GM12878 (cell line): ENCODE measurements around the gene MCTP2. TPM values are rescaled to one million over a fixed set of nuclear protein-coding genes. Genes with fewer than 3 reads are reported as not detected.

Experiments used
- ATAC-seq: fragments of 200-7000 bp; cut with Tn5 transposase; 3 replicates; pipeline ENCODE4 v1.9.1; 2020; ENCODE audit warnings: mild to moderate bottlenecking, moderate library complexity
- BruUV-seq: library from RNA; stranded (reverse); fragments of 400-500 nt; replicated peaks from 2 replicates; lab custom pipeline; 2021; lab: Mats Ljungman, UMichigan
- CTCF ChIA-PET: fragments of 300-600 bp; sonication (Branson Sonifier 250); formaldehyde crosslinking; extraction: SDS; loops from one replicate; lab custom pipeline; 2021; ENCODE audit warnings: inconsistent platforms; lab: Yijun Ruan, JAX
- POLR2A ChIA-PET: fragments of 350-600 bp; formaldehyde crosslinking; extraction: SDS; loops from one replicate; lab custom pipeline; 2021; ENCODE audit warnings: inconsistent platforms; lab: Charles Lee
- RAD21 ChIA-PET: fragments of 300-600 bp; sonication (Branson Sonifier 250); formaldehyde crosslinking; loops from one replicate; lab custom pipeline; 2023; ENCODE audit warnings: antibody characterized with exemption; ENCODE audit not compliant: unreplicated experiment; lab: Charles Lee
- SMC1A ChIA-PET: fragments of 300-600 bp; sonication (Branson Sonifier 250); formaldehyde crosslinking; loops from one replicate; lab custom pipeline; 2023; ENCODE audit not compliant: unreplicated experiment, uncharacterized antibody; lab: Charles Lee
- DNase-seq: peaks from one replicate; pipeline ENCODE4 v3.0.0-alpha.2; 2011; ENCODE audit warnings: low read depth, low spot score
- FAIRE-seq: peaks from 3 replicates; lab custom pipeline; 2011; peaks lifted over from hg19 to GRCh38; lab: Jason Lieb, UNC
- H2AFZ ChIP-seq: 2 replicates; pipeline ENCODE4 v1.6.0; 2011; ENCODE audit warnings: low read depth, low read length, control low read depth; ENCODE audit not compliant: control insufficient read depth
- H3K27ac ChIP-seq: 2 replicates; pipeline ENCODE4 v1.5.1; 2011; ENCODE audit warnings: control low read depth; ENCODE audit not compliant: control insufficient read depth, insufficient read depth
- H3K27me3 ChIP-seq, 2 experiments: replicated peaks in 1 of 2; 2 replicates each; pipeline versions ENCODE4 v1.6.0 to v1.6.1; 2011; ENCODE audit warnings: low read length in 1 of 2; ENCODE audit not compliant: control insufficient read depth in 2 of 2, insufficient read depth in 2 of 2
- H3K36me3 ChIP-seq, 2 experiments: 2 replicates each; pipeline ENCODE4 v1.5.1; 2011; ENCODE audit warnings: low read length in 1 of 2; ENCODE audit not compliant: control insufficient read depth in 2 of 2, insufficient read depth in 2 of 2
- H3K4me1 ChIP-seq: 2 replicates; pipeline ENCODE4 v1.6.1; 2011; ENCODE audit warnings: mild to moderate bottlenecking, low read length, moderate library complexity, mixed read lengths; ENCODE audit not compliant: control insufficient read depth, insufficient read depth
- H3K4me2 ChIP-seq: 2 replicates; pipeline ENCODE4 v1.6.0; 2011; ENCODE audit warnings: control low read depth; ENCODE audit not compliant: control insufficient read depth, insufficient read depth
- H3K4me3 ChIP-seq: fragments of 200-600 bp; sonication (generic); 2 replicates; pipeline ENCODE4 v1.5.1; 2016
- H3K79me2 ChIP-seq: 2 replicates; pipeline ENCODE4 v1.6.0; 2011; ENCODE audit warnings: low read length; ENCODE audit not compliant: control insufficient read depth, insufficient read depth
- H3K9ac ChIP-seq: 2 replicates; pipeline ENCODE4 v1.8.0; 2011; ENCODE audit warnings: low read length, control low read depth, mixed read lengths; ENCODE audit not compliant: control insufficient read depth, insufficient read depth
- H3K9me3 ChIP-seq: replicated peaks from 3 replicates; pipeline ENCODE4 v1.5.1; 2011; ENCODE audit warnings: mild to moderate bottlenecking, low read length; ENCODE audit not compliant: control insufficient read depth, insufficient read depth
- H4K20me1 ChIP-seq: 2 replicates; pipeline ENCODE4 v1.6.0; 2011; ENCODE audit not compliant: control insufficient read depth, insufficient read depth
- DPF2 ChIP-seq: fragments of 450-650 bp; IDR thresholded peaks from 2 replicates; pipeline ENCODE4 v1.6.1; 2017; ENCODE audit warnings: mild to moderate bottlenecking
- ETV6 ChIP-seq, 2 experiments: fragments of 450-650 bp in 1 of 2; IDR thresholded peaks in 1 of 2; conservative IDR thresholded peaks in 1 of 2; 2 replicates each; pipeline ENCODE4 v1.6.1; 2014; ENCODE audit warnings: antibody characterized with exemption in 1 of 2, borderline replicate concordance in 1 of 2, low read depth in 1 of 2, mild to moderate bottlenecking in 1 of 2, moderate library complexity in 1 of 2
- EZH2 ChIP-seq: IDR thresholded peaks from 2 replicates; pipeline ENCODE4 v1.6.1; 2012; ENCODE audit warnings: low read depth, mild to moderate bottlenecking, control low read depth, inconsistent platforms, low read length, borderline replicate concordance; ENCODE audit not compliant: control insufficient read depth
- JUNB ChIP-seq: IDR thresholded peaks from 2 replicates; pipeline ENCODE4 v1.6.1; 2016; ENCODE audit warnings: antibody characterized with exemption, mild to moderate bottlenecking
- NR2F1 ChIP-seq: fragments of 450-650 bp; conservative IDR thresholded peaks from 2 replicates; pipeline ENCODE4 v1.6.1; 2017; ENCODE audit warnings: mild to moderate bottlenecking
- POLR2A ChIP-seq: IDR thresholded peaks from 2 replicates; pipeline ENCODE4 v1.6.1; 2011; ENCODE audit warnings: low read depth, mild to moderate bottlenecking, low read length
- RAD51 ChIP-seq: fragments of 450-650 bp; IDR thresholded peaks from 2 replicates; pipeline ENCODE4 v1.6.1; 2016; ENCODE audit warnings: moderate library complexity, mild to moderate bottlenecking, inconsistent platforms
- SMC3 ChIP-seq: IDR thresholded peaks from 2 replicates; pipeline ENCODE4 v1.6.1; 2011; ENCODE audit warnings: low read length, improper control_type of control experiment, borderline replicate concordance
- ZNF24 ChIP-seq: fragments of 450-650 bp; IDR thresholded peaks from 2 replicates; pipeline ENCODE4 v1.6.1; 2017; ENCODE audit warnings: antibody characterized with exemption, mild to moderate bottlenecking
- WGBS: methylation state at CpG from one replicate; pipeline ENCODE4 v1.1.6; 2016; ENCODE audit warnings: low lambda C conversion rate; ENCODE audit not compliant: insufficient replicate concordance, insufficient coverage; ENCODE audit errors: missing lambda C conversion rate; 5-methylcytosine and 5-hydroxymethylcytosine counted together
- in situ Hi-C: fragments of 300-500 bp; cut with MboI; formaldehyde crosslinking; loops from 9 replicates; pipeline ENCODE4 v1.14.3; 2018; ENCODE audit warnings: mixed read lengths
- intact Hi-C: fragments of 100-400 bp; cut with micrococcal nuclease; formaldehyde crosslinking; loops from one replicate; pipeline ENCODE4 v1.14.2; 2022; ENCODE audit not compliant: unreplicated experiment
- polyA plus RNA-seq, 11 experiments: library from polyadenylated mRNA; depleted of rRNA in 4 of 11; unstranded in 6 of 11; stranded (reverse) in 5 of 11; fragments of >200 nt; fragmentation: Nextera tagmentation in 4 of 11; fragmentation: Illumina TruSeq in 1 of 11; extraction: Ambion mirVana in 4 of 11; extraction: Trizol in 1 of 11; gene quantifications; 1 replicate in 1 of 11; 2 replicates in 10 of 11; pipeline versions ENCODE4 v1.2.1 to v1.2.3, GENCODE V29; 2011 to 2016; ENCODE audit warnings: inconsistent platforms in 2 of 11, missing spikeins in 2 of 11, low read depth in 1 of 11
- total RNA-seq, 4 experiments: library from RNA; depleted of rRNA in 3 of 4; stranded (reverse); fragments of >200 nt in 3 of 4; fragmentation: Illumina TruSeq in 1 of 4; extraction: Trizol in 1 of 4; gene quantifications; 2 replicates each; pipeline versions ENCODE4 v1.2.1 to v1.2.3, GENCODE V29; 2013 to 2021
- TF ChIP-seq, protein P1 (sequence below): fragments of 450-650 bp; IDR thresholded peaks from 2 replicates; pipeline ENCODE4 v1.6.1; 2017; ENCODE audit warnings: mild to moderate bottlenecking, low read depth, inconsistent platforms; ENCODE audit not compliant: poor library complexity, severe bottlenecking
- TF ChIP-seq, protein P2 (sequence below): IDR thresholded peaks from 2 replicates; pipeline ENCODE4 v1.6.1; 2012; ENCODE audit warnings: low read depth, low read length, improper control_type of control experiment
- TF ChIP-seq, protein P3 (sequence below): IDR thresholded peaks from 2 replicates; pipeline ENCODE4 v1.6.1; 2011; ENCODE audit warnings: borderline replicate concordance, low read depth, mild to moderate bottlenecking, moderate library complexity, low read length; ENCODE audit not compliant: insufficient read depth, poor library complexity, severe bottlenecking

Gene MCTP2
- total and polyA plus RNA-seq, 10 of the 15 experiments (the other 5 are each of a cell fraction or from before 2014, with no cell fraction given): 0.24 to 48.5 (median 0.88) TPM

DNA sequence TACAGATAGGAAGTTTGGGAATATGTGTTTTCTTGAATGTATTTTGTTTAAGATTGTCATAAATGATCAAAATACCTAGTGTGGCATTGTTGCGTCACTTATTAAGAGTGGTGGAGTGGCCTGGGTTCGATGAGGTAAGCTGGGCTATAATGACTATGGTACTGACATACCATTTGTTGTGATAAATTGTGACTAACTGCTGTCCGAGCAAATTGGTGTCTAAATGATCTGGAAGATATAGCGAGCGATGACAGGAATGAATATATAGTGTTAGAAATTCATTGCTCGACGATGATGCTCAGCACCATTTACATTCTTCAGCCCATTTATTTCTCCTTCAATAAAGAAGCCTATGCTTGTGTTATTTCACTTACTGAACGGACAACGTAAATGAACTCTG, 123.3 kb downstream of the MCTP2 start:
- DNase-seq: no peak
- no peaks in the 10 kb centered on the region for H3K9me3 ChIP-seq
- intact Hi-C loops (no loop called here), in situ Hi-C loops (no loop called here)
- H3K79me2 ChIP-seq: no peaks in the 10 kb centered on the region
- no peak overlapping the region for H3K9ac ChIP-seq
- H3K4me1 ChIP-seq: no peaks in the 10 kb centered on the region
- no peak overlapping the region for H3K4me3 ChIP-seq
- no peaks in the 10 kb centered on the region for H4K20me1 ChIP-seq
- H3K36me3 ChIP-seq: no peaks in the 10 kb centered on the region
- H3K4me2 ChIP-seq: no peak overlapping the region
- POLR2A ChIA-PET: no interaction called here
- no peak overlapping the region for H2AFZ ChIP-seq
- SMC1A ChIA-PET: no interaction called here
- FAIRE-seq: no peak
- RAD21 ChIA-PET: no interaction called here
- WGBS: 66% methylated on average over 9 of the region's 9 CpGs
- TF ChIP-seq, protein P1, sequence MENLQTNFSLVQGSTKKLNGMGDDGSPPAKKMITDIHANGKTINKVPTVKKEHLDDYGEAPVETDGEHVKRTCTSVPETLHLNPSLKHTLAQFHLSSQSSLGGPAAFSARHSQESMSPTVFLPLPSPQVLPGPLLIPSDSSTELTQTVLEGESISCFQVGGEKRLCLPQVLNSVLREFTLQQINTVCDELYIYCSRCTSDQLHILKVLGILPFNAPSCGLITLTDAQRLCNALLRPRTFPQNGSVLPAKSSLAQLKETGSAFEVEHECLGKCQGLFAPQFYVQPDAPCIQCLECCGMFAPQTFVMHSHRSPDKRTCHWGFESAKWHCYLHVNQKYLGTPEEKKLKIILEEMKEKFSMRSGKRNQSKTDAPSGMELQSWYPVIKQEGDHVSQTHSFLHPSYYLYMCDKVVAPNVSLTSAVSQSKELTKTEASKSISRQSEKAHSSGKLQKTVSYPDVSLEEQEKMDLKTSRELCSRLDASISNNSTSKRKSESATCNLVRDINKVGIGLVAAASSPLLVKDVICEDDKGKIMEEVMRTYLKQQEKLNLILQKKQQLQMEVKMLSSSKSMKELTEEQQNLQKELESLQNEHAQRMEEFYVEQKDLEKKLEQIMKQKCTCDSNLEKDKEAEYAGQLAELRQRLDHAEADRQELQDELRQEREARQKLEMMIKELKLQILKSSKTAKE: no peak
- TF ChIP-seq DPF2 (no peak), SMC3 (no peak), POLR2A (no peak), NR2F1 (no peak), ETV6 (conservative IDR thresholded peaks at IDR 0.05 in 1 of 2, IDR thresholded peaks at IDR 0.05 in 1 of 2; ENCODE audit: borderline replicate concordance in 1 of 2, low read depth in 1 of 2) (no peak), EZH2 (no peak), JUNB (no peak), RAD51 (no peak), ZNF24 (no peak)
- TF ChIP-seq, protein P2, sequence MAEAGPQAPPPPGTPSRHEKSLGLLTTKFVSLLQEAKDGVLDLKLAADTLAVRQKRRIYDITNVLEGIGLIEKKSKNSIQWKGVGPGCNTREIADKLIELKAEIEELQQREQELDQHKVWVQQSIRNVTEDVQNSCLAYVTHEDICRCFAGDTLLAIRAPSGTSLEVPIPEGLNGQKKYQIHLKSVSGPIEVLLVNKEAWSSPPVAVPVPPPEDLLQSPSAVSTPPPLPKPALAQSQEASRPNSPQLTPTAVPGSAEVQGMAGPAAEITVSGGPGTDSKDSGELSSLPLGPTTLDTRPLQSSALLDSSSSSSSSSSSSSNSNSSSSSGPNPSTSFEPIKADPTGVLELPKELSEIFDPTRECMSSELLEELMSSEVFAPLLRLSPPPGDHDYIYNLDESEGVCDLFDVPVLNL: no peak
- TF ChIP-seq, protein P3, sequence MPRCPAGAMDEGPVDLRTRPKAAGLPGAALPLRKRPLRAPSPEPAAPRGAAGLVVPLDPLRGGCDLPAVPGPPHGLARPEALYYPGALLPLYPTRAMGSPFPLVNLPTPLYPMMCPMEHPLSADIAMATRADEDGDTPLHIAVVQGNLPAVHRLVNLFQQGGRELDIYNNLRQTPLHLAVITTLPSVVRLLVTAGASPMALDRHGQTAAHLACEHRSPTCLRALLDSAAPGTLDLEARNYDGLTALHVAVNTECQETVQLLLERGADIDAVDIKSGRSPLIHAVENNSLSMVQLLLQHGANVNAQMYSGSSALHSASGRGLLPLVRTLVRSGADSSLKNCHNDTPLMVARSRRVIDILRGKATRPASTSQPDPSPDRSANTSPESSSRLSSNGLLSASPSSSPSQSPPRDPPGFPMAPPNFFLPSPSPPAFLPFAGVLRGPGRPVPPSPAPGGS: no peak
- no peaks in the 10 kb centered on the region for H3K27me3 ChIP-seq
- ATAC-seq: no peak
- CTCF ChIA-PET: no interaction called here
- H3K27ac ChIP-seq: no peak overlapping the region
- no TSS peak for BruUV-seq
